Measurements from ENCODE around the gene FMO4.
"Not testable (repeated sequence)": the region's sequence is repeated elsewhere in the genome, so short reads cannot be mapped to it uniquely, and the experiment has no call there.

The FMO4 gene

DNA sequence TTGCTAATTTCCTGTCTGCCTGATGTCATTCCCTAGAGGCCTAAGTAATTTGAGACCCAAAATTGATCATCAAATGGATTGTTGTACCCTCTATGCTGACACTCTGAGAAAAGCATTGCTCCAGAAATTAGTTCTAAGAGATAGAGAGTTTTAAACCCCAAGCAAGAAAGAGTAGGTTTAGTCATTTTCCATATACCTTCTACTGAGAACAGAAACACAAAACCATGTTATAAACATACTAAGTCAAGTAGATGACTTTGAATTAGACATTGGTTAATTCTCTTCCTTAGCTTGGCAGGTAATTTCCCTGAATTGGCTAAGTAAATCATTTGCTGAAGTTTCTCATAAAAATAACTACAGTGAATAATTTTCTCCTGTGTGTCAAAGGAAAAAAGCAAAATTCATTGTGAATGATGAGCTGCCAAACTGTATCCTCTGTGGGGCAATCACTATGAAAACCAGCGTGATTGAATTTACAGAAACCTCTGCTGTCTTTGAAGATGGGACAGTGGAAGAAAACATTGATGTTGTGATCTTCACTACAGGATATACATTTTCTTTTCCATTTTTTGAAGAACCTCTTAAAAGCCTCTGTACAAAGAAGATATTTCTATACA lies 20.1 kb downstream of the FMO4 start:
- no peak for DNase-seq

DNA sequence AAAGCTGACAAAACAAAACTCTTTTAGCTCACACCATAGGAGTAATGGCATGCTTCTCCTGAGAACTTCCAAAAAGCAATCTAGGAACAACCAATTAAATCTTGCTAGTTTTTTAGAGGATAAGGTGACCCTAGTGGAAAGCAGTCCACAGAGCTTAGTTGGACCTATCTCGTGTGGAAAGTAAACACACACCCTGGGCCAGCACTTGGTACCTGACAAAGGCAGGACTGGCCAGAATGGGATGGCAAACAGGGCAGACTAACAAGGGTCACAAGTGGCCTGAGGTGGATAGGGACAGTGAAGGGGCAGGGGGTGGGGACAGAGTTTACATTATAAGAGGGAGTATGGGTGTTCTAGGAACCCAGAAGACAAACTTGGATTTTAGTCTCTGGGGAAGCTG lies 22.0 kb downstream of the FMO4 start:
- DNase-seq: no peak

DNA sequence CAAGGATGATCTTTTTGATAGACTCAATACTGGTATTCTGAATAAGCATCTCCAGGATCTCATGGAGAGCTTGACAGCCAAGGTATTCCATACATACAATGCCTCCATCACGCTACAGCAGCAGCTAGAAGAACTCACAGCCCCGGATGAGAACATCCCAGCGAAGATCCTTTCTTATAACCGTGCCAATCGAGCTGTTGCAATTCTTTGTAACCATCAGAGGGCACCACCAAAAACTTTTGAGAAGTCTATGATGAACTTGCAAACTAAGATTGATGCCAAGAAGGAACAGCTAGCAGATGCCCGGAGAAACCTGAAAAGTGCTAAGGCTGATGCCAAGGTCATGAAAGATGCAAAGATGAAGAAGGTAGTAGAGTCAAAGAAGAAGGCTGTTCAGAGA lies 25.4 kb downstream of the FMO4 start:
- not testable (repeated sequence) for DNase-seq

DNA sequence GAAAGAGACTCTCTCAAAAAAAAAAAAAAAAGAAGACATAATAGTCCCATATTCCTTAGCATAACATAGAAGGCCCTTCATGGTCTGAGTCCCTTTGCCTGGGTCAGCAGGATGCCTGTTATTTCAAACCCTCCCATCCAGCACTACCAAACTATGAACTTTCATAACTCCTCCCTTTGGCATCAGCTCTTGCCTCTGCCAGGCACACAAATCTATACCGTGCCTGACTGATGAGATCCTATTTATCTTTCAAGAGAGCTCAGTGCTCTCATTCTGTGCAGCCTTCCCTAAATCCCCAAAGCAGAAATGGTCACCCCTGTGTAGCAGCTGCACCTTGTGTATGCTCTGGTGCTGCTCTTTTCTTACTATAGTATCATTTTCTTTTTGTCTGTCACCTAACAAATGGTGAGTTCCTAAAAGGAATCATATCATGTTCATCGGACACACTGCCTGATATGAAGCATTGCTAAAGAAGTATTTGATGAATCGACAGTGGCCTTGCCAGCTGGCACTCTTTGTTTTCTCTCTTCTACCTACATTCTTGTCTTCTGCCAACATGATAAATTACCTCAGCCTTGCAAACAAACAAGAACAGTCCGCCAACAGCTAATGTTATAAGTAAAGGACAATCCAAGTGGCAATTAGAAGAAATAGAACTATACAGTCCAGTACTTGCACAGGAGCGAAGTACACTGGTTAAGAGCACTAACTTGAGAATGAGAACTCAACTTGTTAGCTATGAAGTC lies 29.9 kb downstream of the FMO4 start:
- DNase-seq: peak; percentile 29 to 64 (median 52)

DNA sequence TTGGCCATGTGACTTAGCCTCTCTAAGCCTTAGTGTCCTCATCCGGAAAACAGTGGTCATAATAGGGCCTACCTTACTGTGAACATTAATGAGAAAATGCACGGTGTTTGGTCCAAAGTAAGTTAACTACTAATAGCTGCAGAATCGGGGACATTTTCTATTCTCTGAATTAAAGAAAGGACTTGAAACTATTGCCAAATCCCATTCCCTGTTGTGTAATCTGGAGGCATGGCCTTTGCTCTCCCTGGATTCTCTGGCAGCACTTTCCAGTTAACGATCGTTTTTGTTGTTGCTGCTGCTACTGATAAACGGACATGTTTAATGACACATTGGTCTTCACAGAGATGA lies 30.5 kb downstream of the FMO4 start:
- no peak for DNase-seq

DNA sequence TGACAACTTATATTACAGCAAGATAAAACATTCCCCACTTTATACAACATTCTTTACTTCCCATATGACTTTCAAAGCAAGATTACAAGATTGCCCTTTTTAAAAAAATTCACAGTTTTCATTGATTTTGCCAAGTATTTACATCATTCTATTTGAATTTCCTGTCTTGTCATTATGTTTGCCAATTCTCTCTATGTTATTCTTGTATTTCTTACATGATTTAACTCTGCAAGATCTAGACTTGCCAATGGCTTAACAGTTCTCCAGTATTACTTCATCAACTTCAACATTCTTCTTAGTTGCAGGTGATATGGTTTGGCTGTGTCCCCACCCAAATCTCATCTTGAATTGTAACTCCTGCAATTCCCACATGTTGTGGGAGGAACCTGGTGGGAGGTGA lies 31.6 kb downstream of the FMO4 start:
- DNase-seq: no peak

DNA sequence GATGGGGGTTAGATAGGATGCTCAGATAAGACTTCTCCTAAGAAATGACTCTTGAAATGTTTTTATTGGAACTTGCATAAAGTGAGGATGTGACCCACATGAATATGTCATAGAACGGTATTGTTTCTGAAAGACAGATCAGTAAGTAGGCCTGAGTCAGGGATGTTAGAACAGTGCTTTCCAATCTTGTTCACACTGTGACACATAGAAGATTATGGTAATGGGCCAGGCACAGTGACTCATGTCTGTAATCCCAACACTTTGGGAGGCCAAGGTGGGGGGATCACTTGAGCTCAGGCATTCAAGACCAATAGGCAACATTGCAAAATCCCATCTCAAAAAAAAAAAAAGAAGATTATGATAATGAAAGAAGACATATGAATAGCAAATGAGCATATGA lies 32.9 kb downstream of the FMO4 start:
- DNase-seq: no peak

DNA sequence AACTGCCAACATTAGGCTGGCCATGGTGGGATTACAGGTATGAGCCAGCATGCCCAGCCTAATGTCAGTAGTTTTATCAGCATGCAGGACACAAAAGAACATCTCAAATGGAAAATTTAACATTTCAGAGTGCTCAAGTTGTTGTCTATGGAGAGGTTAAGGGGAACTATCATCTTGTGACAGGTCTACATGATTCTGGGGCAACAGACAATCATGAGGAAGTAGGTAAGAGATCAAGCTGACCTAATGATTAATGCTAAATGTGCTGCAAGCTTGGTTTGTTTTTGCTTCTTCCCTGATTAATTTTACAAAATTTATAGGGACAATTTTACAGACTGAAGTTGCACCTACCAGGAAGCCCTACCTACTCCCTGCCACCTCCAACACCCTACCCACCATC lies 36.6 kb downstream of the FMO4 start:
- no peak for DNase-seq

DNA sequence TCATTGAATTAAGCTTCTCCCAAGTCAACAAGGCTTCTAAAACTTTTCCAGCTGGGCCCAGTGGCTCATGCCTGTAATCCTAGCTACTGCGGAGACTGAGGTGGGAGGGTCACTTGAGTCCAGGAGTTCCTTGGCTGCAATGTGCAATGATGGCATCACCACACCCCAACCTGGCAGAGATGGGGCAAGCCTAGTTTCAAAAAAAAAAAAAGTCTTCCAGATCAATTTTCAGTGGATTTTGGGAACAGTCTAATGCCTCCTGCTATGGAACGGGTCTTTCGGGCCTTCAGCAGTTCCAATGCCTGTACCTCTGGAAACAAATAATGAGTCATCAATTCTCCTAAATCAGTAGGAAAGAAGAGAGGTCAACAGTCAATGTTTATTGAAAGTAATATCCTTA lies 38.0 kb downstream of the FMO4 start:
- no peak for DNase-seq

DNA sequence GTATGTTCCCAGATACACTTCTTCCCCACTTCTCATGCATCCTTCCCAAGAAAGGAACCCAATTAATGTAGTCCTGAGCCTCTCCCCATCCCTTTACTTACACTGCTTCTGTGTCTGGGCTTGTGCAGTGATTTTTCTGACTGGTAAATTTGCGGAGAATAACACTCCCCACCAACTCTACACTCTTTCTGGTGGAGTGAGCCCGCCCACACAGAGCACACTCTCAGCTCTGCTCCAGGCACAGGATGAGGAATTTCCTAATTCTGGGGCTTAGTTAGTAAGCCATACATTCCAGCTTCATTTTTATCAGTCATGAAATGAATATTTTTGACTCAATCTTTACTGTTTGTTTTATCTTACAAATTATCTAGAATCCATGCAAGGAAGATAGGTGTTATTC lies 38.6 kb downstream of the FMO4 start:
- DNase-seq: no peak

DNA sequence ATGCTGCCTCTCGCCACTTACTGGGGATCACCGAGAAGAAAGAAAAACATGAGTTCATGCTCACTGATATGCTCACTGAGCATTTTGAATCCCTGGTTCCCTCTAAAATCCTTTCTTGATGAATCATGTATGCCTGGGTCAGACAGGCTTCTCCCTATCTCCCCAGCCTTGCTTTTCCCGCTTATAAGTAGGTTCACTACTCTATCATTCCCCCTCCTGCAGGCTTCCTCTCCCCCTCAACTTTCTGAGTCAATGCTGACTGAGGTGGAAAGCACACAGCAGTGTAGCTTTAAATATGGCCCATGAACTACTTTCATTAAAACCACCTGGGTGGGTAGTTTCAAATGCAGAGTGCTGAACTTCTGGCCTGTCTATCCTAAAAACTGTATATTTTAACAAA lies 41.7 kb downstream of the FMO4 start:
- DNase-seq: no peak

DNA sequence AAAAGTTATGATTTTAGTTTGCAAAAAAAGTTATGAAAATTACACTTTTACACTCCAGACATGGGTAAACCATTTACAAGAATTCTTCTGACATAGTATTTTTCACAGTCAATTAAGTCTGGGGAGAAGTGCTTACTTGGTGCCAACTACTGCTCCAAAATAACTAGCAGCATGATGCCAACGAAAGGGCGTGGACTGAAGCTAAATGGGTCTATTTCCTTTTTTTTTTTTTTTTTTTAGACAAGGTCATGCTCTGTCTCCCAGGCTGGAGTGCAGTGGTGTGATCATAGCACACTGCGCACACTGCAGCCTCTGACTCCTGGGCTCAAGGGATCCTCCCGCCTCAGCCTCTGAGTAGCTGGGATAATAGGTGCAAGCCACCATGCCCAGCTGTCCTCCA lies 43.2 kb downstream of the FMO4 start:
- DNase-seq: no peak

DNA sequence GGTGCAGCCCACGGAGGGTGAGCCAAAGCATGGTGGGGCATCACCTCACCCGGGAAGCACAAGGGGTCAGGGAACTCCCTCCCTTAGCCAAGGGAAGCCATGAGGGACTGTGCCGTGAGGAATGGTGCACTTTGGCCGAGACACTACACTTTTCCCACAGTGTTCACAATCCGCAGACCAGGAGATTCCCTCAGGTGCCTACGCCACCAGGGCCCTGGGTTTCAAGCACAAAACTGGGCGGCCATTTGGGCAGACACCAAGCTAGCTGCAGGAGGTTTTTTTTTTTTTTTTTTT lies 45.3 kb downstream of the FMO4 start:
- DNase-seq: not testable (repeated sequence)

DNA sequence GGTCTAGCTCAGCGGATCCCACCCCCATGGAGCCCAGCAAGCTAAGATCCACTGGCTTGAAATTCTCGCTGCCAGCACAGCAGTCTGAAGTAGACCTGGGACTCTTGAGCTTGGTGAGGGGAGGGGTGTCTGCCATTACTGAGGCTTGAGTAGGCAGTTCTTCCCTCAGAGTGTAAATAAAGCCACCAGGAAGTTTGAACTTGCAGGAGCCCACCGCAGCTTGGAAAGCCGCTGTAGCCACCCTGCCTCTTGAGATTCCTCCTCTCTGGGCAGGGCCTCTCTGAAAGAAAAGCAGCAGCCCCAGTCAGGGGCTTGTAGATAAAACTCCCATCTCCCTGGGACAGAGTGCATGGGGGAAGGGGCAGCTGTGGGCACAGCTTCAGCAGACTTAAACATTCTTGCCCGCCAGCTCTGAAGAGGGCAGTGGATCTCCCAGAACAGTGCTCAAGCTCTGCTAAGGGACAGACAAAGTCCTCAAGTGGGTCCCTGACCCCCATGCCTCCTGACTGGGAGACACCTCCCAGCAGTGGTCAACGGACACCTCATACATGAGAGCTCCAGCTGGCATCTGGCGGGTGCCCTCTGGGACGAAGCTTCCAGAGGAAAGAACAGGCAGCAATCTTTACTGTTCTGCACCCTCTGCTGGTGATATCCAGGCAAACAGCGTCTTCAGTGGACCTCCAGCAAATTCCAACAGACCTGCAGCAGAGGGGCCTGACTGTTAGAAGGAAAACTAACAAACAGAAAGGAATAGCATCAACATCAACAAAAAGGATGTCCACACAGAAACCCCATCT lies 45.9 kb downstream of the FMO4 start:
- not testable (repeated sequence) for DNase-seq

DNA sequence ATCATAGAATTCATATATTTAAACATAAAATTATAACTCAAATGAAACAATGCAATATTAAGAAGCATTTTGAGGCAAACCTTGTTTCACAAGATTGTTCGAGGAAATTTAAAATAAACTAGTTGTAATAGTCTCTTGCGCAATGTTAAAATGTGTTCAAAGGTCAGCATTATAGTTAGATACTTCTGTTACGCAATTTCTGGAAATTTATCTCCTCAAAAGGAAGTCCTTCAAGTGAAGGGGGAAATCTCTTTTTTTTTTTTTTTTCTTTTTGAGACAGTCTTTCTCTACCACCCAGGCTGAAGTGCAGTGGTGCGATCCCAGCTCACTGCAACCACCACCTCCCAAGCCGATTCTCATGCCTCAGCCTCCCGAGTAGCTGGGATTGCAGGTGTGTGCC lies 52.1 kb downstream of the FMO4 start:
- DNase-seq: no peak

DNA sequence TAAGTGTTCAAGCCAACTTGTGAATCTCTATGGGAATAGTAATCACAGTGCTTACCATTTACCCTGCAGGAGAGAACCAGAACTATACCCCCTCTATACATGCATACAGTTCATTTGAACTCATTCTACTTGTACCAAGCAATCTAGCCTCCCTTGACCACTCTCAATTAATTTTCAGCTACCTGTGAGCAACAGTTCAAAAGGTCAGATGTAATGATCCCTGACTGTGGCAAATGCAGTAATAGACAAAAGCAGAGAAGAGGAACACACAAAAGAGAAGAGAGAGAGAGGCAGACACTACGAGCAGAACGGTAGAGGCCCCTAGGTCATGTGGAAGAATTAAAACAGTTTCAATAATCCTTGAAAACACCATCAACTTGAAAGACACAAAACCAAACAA lies 52.8 kb downstream of the FMO4 start:
- DNase-seq: no peak

DNA sequence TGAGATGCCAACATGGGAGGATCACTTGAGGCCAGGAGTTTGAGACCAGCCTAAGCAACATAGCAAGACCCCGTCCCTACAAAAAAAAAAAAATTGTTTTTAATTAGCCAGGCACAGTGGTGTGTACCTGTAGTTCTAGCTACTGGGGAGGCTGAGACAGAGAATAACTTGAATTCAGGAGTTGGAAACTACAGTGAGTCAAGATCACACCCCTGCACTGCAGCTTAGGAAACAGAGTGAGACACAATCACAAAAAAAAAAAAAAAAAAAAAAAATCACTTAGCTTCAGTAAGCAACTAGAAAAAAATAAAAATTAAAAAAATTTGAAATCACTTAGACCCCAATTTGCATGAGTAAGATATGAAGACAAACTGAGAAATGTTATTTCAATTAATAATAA lies 53.5 kb downstream of the FMO4 start:
- no peak for DNase-seq

DNA sequence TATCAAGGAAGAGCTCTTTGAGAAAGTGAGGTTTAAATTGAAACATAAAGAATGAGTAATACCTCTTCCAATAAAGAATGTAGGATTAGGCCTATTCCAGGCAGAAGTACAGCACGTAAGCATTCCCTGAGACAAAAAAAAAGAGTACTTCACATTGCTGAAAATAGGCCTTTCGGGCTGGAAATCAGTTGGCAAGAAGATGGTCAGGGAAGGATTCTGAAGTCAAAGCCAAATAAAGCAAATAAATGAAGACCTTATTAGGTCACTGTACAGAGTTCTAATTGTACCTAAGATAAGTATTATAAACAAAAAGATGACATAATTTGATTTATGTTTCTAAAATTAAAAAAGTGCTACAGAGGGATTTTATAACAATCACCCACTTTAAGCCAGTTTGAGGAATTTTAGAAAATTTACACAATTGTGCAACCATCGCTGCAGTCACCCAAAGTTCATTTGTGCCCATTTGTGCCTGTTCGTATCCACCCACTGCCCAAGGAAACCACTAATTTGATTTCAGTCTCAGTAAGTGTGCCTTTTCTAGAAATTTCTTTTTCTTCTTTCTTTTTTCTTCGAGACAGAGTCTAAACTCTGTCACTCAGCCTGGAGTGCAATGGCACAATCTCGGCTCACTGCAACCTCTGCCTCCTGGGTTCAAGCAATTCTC lies 58.6 kb downstream of the FMO4 start:
- DNase-seq: no peak

DNA sequence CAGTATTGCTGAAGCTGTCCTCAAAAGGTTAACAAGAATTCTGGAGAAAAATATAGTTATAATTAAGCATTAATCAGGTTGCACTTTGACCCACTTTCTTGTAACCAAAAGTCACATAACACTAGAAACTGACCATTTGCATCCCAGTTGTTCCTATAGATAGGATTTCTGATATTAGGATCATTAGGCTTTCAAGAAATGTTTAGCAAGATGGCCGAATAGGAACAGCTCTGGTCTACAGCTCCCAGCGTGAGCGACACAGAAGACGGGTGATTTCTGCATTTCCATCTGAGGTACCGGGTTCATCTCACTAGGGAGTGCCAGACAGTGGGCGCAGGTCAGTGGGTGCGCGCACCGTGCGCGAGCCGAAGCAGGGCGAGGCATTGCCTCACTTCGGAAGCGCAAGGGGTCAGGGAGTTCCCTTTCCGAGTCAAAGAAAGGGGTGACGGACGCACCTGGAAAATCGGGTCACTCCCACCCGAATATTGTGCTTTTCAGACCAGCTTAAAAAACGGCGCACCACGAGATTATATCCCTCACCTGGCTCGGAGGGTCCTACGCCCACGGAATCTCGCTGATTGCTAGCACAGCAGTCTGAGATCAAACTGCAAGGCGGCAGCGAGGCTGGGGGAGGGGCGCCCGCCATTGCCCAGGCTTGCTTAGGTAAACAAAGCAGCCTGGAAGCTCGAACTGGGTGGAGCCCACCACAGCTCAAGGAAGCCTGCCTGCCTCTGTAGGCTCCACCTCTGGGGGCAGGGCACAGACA lies 59.6 kb downstream of the FMO4 start:
- DNase-seq: peak; percentile 16 to 63 (median 38)

DNA sequence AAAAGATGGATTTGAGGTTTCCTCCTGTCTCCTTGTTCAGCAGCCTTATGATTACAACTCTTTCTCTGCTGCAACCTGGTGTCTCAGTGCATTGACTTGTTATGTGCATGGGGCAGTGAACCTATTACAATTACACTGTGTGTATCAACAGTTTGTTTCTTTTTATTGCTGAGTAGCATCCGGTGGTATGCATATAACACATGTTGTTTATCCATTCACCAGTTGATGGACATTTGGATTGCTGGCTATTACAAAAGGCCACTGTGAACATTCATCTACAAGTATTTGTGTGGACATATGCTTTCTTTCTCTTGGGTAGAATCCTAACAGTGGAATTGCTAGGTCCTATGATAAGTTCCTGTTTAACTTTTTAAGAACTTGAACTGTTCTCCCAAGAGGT lies 65.9 kb downstream of the FMO4 start:
- DNase-seq: no peak

DNA sequence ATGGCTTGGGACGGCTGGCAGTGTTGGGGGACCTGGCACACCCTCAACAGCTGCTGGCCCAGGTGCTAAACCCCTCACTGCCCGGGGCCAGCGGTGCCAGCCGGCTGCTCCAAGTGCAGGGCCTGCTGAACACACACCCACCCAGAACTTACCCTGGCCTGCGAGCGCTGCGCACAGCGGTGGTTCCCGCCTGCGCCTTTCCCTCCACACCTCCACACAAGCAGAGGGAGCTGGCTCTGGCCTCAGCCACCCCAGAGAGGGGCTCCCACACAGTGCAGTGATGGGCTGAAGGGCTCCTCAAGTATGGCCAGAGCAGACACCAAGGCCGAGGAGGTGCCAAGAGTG lies 67.9 kb downstream of the FMO4 start:
- no peak for DNase-seq

DNA sequence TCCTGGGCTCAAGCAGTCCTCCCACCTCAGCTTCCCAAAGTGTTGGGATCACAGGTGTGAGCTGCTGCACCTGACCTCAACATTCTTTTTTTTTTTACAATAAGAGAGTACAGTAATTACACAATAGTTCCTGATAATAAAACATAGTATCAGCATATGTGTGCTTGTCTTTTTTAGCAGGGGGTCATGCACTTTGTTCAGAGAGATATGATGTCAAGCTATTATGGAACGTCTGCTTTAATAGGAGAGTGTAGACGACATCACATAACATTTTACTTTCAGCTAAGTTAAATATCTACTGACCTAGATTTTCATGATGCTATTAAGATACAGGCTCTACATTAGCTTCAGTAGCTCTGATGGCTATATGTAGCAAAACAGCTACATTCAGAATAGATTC lies 70.5 kb downstream of the FMO4 start:
- DNase-seq: no peak

DNA sequence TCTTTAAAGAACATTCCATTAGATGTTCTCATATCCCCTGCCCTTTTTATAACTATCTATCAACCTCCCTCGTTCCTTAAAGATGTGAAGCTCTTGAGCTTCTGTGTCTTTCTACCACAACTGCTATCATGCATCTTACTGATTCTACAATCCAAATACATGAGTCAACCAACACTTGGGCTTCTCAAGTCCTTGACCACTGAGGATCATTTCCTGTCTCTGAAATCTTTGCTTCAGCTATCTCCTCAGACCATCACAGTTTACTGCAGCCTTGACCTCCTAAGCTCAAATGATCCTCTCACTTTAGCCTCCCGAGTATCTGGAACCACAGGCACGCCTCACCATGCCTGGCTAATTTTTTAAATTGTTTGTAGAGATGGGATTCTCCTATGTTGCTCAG lies 75.2 kb downstream of the FMO4 start:
- no peak for DNase-seq

Measured in NCI-H1417 (cell line).